Measurements from ENCODE around the gene IKZF4. TPM values are rescaled to one million over a fixed set of nuclear protein-coding genes. Genes with fewer than 3 reads are reported as not detected.
"Not testable (repeated sequence)": the region's sequence is repeated elsewhere in the genome, so short reads cannot be mapped to it uniquely, and the experiment has no call there.

Gene IKZF4
- polyA plus RNA-seq, 3 donors, result 1.5 to 4.9 (median 4.8) TPM

DNA sequence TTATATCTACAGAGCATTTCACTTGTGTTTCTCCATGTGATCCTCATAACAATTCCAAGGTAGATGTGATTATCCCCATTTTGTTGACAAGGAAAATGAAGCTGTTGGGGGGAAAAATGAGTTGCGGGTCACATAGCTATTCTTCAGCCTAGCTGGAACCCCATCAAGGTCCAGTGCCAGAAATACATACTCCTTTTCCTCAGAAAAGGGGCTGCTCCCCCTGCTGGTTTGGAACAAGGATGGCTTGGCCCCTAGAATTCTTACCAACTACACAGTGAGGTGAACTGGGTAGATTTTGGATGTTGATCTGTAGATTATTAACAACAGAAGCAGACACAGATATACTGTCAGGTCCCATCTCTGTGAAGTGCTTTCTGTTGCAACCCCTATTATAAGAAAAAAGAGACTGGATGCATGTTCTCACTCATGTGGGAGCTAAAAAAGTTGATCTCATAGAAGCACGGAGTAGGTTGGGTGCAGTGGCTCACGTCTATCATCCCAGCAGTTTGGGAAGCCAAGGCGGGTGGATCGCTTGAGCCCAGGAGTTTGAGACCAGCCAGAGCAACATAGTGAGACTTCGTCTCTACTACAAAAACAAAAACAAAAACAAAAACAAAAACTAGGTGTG, 8.9 kb downstream of the IKZF4 start:
- WGBS, 3 donors, result 75 to 85% (median 80%) methylated on average over 6 of the region's 6 CpGs
- H3K27ac ChIP-seq (ENCODE audit: low read depth, low read length), result no peak overlapping the region

DNA sequence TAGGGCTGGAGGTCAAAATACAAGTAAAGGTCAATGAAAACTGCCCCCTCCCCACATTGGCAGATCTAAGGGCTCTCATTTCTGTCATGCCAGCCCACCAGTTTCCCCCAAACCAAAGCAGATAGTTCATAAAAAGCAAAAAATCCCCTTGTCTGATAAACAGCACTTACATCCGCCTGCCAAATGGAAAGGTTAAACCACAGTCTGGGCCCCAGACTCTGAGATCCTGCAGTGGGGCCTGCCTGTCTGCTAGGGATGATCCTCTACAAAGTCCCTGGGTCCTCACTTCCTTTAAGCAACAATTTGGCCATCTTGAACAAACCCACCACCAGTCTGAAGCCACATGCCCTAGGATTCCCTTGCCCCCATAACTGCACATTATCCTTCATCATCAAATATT, 11.1 kb downstream of the IKZF4 start:
- no peak overlapping the region for H3K27ac ChIP-seq (ENCODE audit: low read depth, low read length)
- WGBS, 3 donors, result 50 to 84% (median 76%) methylated on average over 1 of the region's 1 CpG

DNA sequence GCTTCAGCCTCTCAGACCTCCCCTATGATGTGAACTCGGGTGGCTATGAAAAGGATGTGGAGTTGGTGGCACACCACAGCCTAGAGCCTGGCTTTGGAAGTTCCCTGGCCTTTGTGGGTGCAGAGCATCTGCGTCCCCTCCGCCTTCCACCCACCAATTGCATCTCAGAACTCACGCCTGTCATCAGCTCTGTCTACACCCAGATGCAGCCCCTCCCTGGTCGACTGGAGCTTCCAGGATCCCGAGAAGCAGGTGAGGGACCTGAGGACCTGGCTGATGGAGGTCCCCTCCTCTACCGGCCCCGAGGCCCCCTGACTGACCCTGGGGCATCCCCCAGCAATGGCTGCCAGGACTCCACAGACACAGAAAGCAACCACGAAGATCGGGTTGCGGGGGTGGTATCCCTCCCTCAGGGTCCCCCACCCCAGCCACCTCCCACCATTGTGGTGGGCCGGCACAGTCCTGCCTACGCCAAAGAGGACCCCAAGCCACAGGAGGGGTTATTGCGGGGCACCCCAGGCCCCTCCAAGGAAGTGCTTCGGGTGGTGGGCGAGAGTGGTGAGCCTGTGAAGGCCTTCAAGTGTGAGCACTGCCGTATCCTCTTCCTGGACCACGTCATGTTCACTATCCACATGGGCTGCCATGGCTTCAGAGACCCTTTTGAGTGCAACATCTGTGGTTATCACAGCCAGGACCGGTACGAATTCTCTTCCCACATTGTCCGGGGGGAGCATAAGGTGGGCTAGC, 13.9 kb downstream of the IKZF4 start:
- H3K27ac ChIP-seq (ENCODE audit: low read depth, low read length), result no peak overlapping the region
- WGBS, 3 donors, result 82 to 86% (median 84%) methylated on average over 21 of the region's 21 CpGs

GRCh38 chr12:56037161-56037560, 16.3 kb downstream of the IKZF4 start:
- WGBS, 3 donors, result 43 to 73% (median 45%) methylated on average over 2 of the region's 2 CpGs
- no peak overlapping the region for H3K27ac ChIP-seq (ENCODE audit: low read depth, low read length)

GRCh38 chr12:56038022-56038655, 17.3 kb downstream of the IKZF4 start:
- H3K27ac ChIP-seq (ENCODE audit: low read depth, low read length), result no peak overlapping the region
- 43 to 66% (median 62%) methylated on average over 2 of the region's 2 CpGs for WGBS, 3 donors

DNA sequence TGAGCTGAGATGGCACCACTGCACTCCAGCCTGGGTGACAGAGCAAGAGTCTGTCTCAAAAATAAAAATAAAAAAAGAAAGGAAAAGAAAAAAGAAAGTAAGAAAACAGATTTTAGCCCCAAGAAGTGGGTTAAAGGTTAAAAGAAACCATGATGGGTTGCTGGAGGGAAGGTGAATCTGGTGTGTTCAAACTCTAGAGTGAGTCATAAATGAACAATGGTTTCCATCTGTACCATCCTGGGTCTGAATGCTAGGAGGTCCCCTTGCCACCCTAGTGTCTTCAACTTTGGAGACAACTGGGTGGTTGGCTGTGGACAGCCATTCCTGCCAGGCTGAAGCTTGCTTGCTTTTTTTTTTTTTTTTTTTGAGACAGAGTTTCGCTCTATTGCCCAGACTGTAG, 19.3 kb downstream of the IKZF4 start:
- no peak overlapping the region for H3K27ac ChIP-seq (ENCODE audit: low read depth, low read length)
- 92 to 100% (median 100%) methylated on average over 1 of the region's 1 CpG for WGBS, 3 donors

GRCh38 chr12:56040963-56041551, 20.2 kb downstream of the IKZF4 start:
- WGBS, 3 donors, result 22 to 68% (median 65%) methylated on average over 14 of the region's 14 CpGs
- H3K27ac ChIP-seq (ENCODE audit: low read depth, low read length), result no peak overlapping the region

DNA sequence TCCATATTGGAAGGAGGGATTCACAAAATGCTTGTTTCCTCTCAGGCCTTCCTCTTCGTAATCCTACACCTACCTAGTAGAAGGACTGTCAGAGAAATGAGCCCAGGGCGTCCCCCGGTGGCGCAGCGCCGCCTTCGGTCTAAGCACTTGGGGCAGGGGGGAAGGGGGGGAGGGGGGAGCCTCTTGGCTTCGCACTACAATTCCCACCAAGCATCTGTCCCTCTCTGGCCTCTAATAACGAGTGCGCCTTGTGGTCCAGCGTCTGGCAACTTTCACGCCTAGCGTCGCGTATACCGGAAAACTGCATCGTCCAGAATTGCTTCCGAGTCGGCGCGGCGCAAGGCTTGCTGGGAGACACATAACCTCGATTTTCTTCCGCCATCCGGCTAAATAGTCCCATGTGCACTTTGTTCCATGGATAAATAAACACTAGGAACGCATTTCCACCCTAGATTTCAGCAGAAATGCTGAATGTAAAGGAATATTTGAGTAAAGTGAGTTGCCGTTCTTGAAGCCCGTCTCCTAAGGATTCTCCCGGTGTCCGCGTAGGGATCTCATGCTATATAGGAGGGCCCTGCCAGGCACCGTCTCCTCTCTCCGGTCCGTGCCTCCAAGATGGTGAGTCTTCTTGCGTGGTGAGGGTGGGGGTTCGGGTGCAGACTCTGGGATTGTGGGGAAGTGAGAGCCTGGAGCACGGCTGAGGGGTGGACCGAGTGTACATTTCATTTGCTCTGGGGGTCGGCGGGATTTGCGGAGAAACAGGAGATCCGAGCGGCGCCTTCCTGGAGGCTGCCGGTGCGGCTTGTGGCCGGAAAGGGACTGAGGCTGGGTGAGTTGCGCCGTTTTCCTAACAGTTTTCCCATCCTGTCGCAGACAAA, 20.9 kb downstream of the IKZF4 start, which contains the start of gene RPS26:
RPS26 (plus strand) TSS at position 367 of the 878 bp plus-strand sequence; CDS start at position 616, 249 bp downstream.
- 0% methylated on average over 48 to 50 of the region's 50 CpGs for WGBS, 3 donors
- H3K27ac ChIP-seq (ENCODE audit: low read depth, low read length), result peak within 1 kb of the TSS; percentile 73

GRCh38 chr12:56042430-56042813, 21.6 kb downstream of the IKZF4 start:
- WGBS, 3 donors, result 1 to 3% (median 1%) methylated on average over 17 to 18 of the region's 20 CpGs
- peak overlapping the region; percentile 73 for H3K27ac ChIP-seq (ENCODE audit: low read depth, low read length)

- WGBS, 3 donors, result 12 to 40% (median 35%) methylated on average over 9 of the region's 9 CpGs
- H3K27ac ChIP-seq (ENCODE audit: low read depth, low read length), result no peak overlapping the region
Observed at GRCh38 chr12:56042843-56043242, 22.0 kb downstream of the IKZF4 start.

- H3K27ac ChIP-seq (ENCODE audit: low read depth, low read length), result no peak overlapping the region
Observed at GRCh38 chr12:56046027-56046780, 25.4 kb downstream of the IKZF4 start.

GRCh38 chr12:56053407-56053893, 32.6 kb downstream of the IKZF4 start:
- H3K27ac ChIP-seq (ENCODE audit: low read depth, low read length), result no peak overlapping the region
- WGBS, 3 donors, result 81 to 93% (median 89%) methylated on average over 6 of the region's 6 CpGs

More at GRCh38 chr12:56046027-56046780, 25.4 kb downstream of the IKZF4 start:
- 78 to 85% (median 84%) methylated on average over 9 of the region's 9 CpGs for WGBS, 3 donors

DNA sequence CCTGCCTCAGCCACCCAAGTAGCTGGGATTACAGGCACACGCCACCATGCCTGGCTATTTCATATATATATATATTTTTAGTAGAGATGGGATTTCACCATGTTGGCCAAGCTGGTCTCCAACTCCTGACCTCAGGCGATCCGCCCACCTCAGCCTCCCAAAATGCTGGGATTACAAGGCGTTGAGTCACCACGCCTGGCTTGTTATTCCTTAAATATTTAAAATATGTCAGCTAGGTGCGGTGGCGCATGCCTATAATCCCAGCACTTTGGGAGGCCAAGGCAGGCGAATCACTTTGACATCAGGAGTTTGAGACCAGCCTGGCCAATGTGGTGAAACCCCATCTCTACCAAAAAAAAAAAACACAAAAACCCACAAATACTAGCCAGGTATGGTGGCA, 39.1 kb downstream of the IKZF4 start:
- 92 to 94% (median 93%) methylated on average over 8 of the region's 8 CpGs for WGBS, 3 donors
- not testable (repeated sequence) for H3K27ac ChIP-seq (ENCODE audit: low read depth, low read length)

GRCh38 chr12:56061982-56062381, 41.1 kb downstream of the IKZF4 start:
- WGBS, 3 donors, result 71 to 76% (median 74%) methylated on average over 5 of the region's 5 CpGs
- no peak overlapping the region for H3K27ac ChIP-seq (ENCODE audit: low read depth, low read length)

- no peak overlapping the region for H3K27ac ChIP-seq (ENCODE audit: low read depth, low read length)
Observed at GRCh38 chr12:56062996-56063395, 42.2 kb downstream of the IKZF4 start.

DNA sequence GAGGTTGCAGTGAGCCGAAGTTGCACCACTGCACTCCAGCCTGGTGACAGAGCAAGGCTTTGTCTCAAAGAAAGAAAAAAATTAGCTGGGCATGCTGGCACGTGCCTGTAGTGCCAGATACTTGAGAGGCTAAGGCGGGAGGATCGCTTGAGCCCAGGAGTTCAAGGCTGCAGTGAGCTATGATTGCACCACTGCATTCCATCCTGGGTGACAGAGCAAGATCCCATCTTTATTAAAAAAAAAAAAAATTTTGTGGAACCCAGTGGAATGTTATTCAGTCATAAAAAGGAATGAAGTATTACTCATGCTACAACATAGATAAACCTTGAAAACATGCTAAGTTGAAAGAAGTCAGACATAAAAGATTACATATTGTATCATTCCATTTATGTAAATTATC, 50.8 kb downstream of the IKZF4 start:
- H3K27ac ChIP-seq (ENCODE audit: low read depth, low read length), result no peak overlapping the region
- 74 to 91% (median 76%) methylated on average over 4 of the region's 4 CpGs for WGBS, 3 donors

- no peak overlapping the region for H3K27ac ChIP-seq (ENCODE audit: low read depth, low read length)
- 84 to 94% (median 88%) methylated on average over 5 of the region's 5 CpGs for WGBS, 3 donors
Observed at GRCh38 chr12:56074396-56074795, 53.6 kb downstream of the IKZF4 start.
